ENCODE data around the gene NDUFS2.

DNA sequence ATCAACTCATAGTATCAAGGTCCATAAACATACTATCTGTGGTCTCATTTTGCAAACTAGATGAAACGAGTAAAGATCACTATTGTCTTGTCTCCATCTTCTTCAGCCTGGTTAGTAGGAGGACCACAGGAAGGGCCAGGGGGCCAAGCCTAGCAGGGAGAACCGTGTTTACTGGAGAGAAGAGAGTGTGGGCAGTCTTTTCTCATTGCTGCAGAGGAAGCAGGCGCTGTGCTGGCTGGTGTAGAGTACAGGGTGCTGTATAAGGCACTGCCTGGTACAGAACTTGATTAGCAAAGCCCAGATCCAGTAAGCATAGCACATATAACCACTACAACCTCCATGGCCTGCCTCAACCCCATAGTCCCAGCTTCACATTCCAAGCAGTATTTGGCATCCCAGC is 14.9 kb upstream of the NDUFS2 start:
- TF ChIP-seq, protein P1, sequence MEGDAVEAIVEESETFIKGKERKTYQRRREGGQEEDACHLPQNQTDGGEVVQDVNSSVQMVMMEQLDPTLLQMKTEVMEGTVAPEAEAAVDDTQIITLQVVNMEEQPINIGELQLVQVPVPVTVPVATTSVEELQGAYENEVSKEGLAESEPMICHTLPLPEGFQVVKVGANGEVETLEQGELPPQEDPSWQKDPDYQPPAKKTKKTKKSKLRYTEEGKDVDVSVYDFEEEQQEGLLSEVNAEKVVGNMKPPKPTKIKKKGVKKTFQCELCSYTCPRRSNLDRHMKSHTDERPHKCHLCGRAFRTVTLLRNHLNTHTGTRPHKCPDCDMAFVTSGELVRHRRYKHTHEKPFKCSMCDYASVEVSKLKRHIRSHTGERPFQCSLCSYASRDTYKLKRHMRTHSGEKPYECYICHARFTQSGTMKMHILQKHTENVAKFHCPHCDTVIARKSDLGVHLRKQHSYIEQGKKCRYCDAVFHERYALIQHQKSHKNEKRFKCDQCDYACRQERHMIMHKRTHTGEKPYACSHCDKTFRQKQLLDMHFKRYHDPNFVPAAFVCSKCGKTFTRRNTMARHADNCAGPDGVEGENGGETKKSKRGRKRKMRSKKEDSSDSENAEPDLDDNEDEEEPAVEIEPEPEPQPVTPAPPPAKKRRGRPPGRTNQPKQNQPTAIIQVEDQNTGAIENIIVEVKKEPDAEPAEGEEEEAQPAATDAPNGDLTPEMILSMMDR (IDR thresholded peaks at IDR 0.05) = no peak
- no peak for TF ChIP-seq EP300 (IDR thresholded peaks at IDR 0.05)

Measured in stomach (tissue), 4 donors.